Measurements from ENCODE around the gene SLC9A3. TPM values are rescaled to one million over a fixed set of nuclear protein-coding genes. Genes with fewer than 3 reads are reported as not detected.
"Not testable (repeated sequence)": the region's sequence is repeated elsewhere in the genome, so short reads cannot be mapped to it uniquely, and the experiment has no call there.

SLC9A3 gene
- total RNA-seq, 2 experiments from 2014 or later, result 2.3 to 2.5 TPM

DNA sequence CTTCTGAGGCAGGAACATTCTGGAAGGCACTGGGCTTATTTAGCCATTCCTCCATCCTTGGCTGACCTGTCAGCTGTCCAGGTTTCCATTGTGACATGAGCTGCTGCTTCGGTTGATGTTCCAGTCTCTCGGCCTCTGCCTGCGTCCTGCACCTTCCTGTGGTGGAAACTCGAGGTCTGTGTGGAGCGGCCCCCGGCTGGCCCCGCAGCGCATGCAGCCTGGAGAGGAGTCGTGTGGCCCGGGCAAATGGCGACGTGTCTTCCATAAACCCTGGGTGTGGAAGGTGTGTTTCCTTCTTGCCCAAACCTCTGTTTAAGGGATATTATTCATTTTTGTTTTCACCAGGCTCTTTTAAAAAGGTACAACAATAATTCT, 36.5 kb upstream of the SLC9A3 start:
- H3K4me1 ChIP-seq (ENCODE audit: insufficient read depth, low read length), result no peaks in the 10 kb centered on the region
- Mint-ChIP-seq H3K27ac (no peak overlapping the region), H3K36me3 (ENCODE audit: low read depth) (no peaks in the 10 kb centered on the region), H3K27me3 (peaks cover 16% of the 10 kb centered on the region), H3K4me3 (no peak overlapping the region), H3K4me1 (ENCODE audit: low read depth) (no peaks in the 10 kb centered on the region), H3K9me3 (no peaks in the 10 kb centered on the region)
- CTCF ChIA-PET, result no interaction called here
- ATAC-seq (ENCODE audit: poor library complexity) (no peak), DNase-seq (no peak)
- peaks cover 0 to 2% of the 10 kb centered on the region in 2 experiments for H3K9me3 ChIP-seq (ENCODE audit: control insufficient read depth in 1 of 2, insufficient read depth in 1 of 2, low read length in 2 of 2)
- H3K27ac ChIP-seq (ENCODE audit: low read depth in 1 of 2, low read length in 2 of 2), result no peak overlapping the region
- POLR2A ChIA-PET, result no interaction called here
- intact Hi-C loops (cut with DNase I, micrococcal nuclease), result no loop called here
- TF ChIP-seq, protein P1, sequence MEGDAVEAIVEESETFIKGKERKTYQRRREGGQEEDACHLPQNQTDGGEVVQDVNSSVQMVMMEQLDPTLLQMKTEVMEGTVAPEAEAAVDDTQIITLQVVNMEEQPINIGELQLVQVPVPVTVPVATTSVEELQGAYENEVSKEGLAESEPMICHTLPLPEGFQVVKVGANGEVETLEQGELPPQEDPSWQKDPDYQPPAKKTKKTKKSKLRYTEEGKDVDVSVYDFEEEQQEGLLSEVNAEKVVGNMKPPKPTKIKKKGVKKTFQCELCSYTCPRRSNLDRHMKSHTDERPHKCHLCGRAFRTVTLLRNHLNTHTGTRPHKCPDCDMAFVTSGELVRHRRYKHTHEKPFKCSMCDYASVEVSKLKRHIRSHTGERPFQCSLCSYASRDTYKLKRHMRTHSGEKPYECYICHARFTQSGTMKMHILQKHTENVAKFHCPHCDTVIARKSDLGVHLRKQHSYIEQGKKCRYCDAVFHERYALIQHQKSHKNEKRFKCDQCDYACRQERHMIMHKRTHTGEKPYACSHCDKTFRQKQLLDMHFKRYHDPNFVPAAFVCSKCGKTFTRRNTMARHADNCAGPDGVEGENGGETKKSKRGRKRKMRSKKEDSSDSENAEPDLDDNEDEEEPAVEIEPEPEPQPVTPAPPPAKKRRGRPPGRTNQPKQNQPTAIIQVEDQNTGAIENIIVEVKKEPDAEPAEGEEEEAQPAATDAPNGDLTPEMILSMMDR (IDR thresholded peaks at IDR 0.05), result no peak
- no peak overlapping the region for H3K4me3 ChIP-seq (ENCODE audit: low read length)
- no peaks in the 10 kb centered on the region for H3K36me3 ChIP-seq (ENCODE audit: insufficient read depth, low read length)
- H3K27me3 ChIP-seq (ENCODE audit: control insufficient read depth in 1 of 2, insufficient read depth in 2 of 2, low read length in 2 of 2), result peaks cover 0 to 15% of the 10 kb centered on the region in 2 experiments

DNA sequence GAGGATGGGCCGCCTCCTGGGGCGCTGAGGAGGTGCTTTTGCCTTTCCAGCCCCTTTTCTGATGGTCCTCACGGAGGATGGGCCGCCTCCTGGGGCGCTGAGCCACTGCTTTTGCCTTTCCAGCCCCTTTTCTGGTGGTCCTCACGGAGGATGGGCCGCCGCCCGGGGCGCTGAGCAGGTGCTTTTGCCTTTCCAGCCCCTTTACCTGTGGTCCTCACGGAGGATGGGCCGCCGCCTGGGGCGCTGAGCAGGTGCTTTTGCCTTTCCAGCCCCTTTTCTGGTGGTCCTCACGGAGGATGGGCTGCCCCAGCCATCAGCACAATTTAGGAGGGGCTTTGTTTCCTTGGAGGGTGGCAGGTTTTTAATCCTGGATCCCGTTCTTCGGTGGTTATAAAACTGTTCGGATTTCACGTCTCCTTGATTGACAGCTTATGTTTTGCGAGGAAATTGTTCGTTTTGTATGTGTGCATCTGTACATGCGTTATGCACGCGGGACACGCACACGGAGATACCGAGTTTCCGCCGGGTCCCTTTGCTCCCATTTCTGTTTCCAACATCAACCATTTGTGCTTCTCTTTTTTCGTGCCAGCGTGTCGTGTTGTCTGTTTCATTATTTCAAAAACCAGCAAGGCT, 34.7 kb upstream of the SLC9A3 start:
- DNase-seq, result no peak
- Histone ChIP-seq H3K36me3 (ENCODE audit: insufficient read depth, low read length) (no peaks in the 10 kb centered on the region), H3K4me3 (ENCODE audit: low read length) (no peak overlapping the region), H3K27me3 (ENCODE audit: control insufficient read depth in 1 of 2, insufficient read depth in 2 of 2, low read length in 2 of 2) (peaks cover 0 to 14% of the 10 kb centered on the region in 2 experiments), H3K4me1 (ENCODE audit: insufficient read depth, low read length) (no peaks in the 10 kb centered on the region), H3K27ac (ENCODE audit: low read depth in 1 of 2, low read length in 2 of 2) (no peak overlapping the region), H3K9me3 (ENCODE audit: control insufficient read depth in 1 of 2, insufficient read depth in 1 of 2, low read length in 2 of 2) (no peaks in the 10 kb centered on the region)
- Mint-ChIP-seq H3K9me3 (no peaks in the 10 kb centered on the region), H3K4me1 (ENCODE audit: low read depth) (no peaks in the 10 kb centered on the region), H3K27me3 (peaks cover 16% of the 10 kb centered on the region), H3K36me3 (ENCODE audit: low read depth) (no peaks in the 10 kb centered on the region), H3K27ac (no peak overlapping the region), H3K4me3 (no peak overlapping the region)
- intact Hi-C loops (cut with DNase I, micrococcal nuclease), result no loop called here
- ChIA-PET CTCF (no interaction called here), POLR2A (no interaction called here)
- TF ChIP-seq, protein P1 (IDR thresholded peaks at IDR 0.05), result no peak
- ATAC-seq (ENCODE audit: poor library complexity), result no peak

DNA sequence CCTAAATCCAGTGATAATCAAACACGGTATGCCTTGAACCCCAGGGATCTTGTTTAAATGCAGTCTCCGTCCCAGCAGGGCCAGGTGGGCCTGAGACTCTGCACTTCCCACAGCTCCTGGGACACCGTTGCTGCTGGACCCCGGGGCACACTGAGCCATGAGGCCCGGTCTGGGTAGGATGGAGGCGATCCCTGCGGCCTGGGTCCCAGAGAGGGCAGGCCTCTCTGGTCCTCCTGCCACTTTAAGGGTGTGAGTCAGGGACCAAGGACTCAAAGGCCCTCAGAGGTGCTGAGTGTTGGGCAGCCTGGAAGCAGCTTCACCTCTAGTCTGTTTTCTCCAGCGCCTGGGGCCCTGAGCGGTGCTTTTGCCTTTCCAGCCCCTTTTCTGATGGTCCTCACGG, 34.1 kb upstream of the SLC9A3 start:
- Histone ChIP-seq H3K4me3 (ENCODE audit: low read length) (no peak overlapping the region), H3K36me3 (ENCODE audit: insufficient read depth, low read length) (no peaks in the 10 kb centered on the region), H3K9me3 (ENCODE audit: control insufficient read depth in 1 of 2, insufficient read depth in 1 of 2, low read length in 2 of 2) (no peaks in the 10 kb centered on the region), H3K27ac (ENCODE audit: low read depth in 1 of 2, low read length in 2 of 2) (no peak overlapping the region), H3K27me3 (ENCODE audit: control insufficient read depth in 1 of 2, insufficient read depth in 2 of 2, low read length in 2 of 2) (peaks cover 0 to 14% of the 10 kb centered on the region in 2 experiments), H3K4me1 (ENCODE audit: insufficient read depth, low read length) (no peaks in the 10 kb centered on the region)
- Mint-ChIP-seq H3K36me3 (ENCODE audit: low read depth) (no peaks in the 10 kb centered on the region), H3K9me3 (no peaks in the 10 kb centered on the region), H3K27ac (no peak overlapping the region), H3K4me3 (no peak overlapping the region), H3K4me1 (ENCODE audit: low read depth) (no peaks in the 10 kb centered on the region), H3K27me3 (peaks cover 16% of the 10 kb centered on the region)
- TF ChIP-seq, protein P1 (IDR thresholded peaks at IDR 0.05), result no peak
- DNase-seq (no peak), ATAC-seq (ENCODE audit: poor library complexity) (no peak)
- CTCF ChIA-PET, result no interaction called here
- POLR2A ChIA-PET, result no interaction called here
- intact Hi-C loops (cut with DNase I, micrococcal nuclease), result no loop called here

DNA sequence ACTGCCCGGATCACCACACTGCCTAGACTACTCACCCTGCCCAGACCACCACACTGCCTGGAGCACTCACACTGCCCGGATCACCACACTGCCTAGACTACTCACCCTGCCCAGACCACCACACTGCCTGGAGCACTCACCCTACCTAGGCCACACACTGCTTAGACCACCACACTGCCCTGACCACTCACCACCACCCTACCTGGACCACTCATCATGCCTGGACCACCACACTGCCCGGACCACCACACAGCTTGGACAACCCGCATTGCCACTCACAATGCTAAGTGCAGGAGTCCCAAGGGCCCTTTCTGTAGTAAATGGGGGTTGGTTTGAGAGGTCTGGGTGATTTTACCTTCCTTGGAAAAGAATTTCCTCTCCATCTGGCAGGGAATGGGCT, 33.7 kb upstream of the SLC9A3 start:
- H3K27ac ChIP-seq (ENCODE audit: low read depth in 1 of 2, low read length in 2 of 2); H3K9me3 Mint-ChIP-seq; H3K4me3 ChIP-seq (ENCODE audit: low read length); H3K4me1 Mint-ChIP-seq (ENCODE audit: low read depth); ATAC-seq (ENCODE audit: poor library complexity); H3K9me3 ChIP-seq (ENCODE audit: control insufficient read depth in 1 of 2, insufficient read depth in 1 of 2, low read length in 2 of 2); POLR2A ChIA-PET; H3K36me3 ChIP-seq (ENCODE audit: insufficient read depth, low read length); intact Hi-C loops (cut with DNase I, micrococcal nuclease); DNase-seq; CTCF ChIA-PET; H3K4me3 Mint-ChIP-seq; H3K36me3 Mint-ChIP-seq (ENCODE audit: low read depth); H3K4me1 ChIP-seq (ENCODE audit: insufficient read depth, low read length); H3K27ac Mint-ChIP-seq: not testable (repeated sequence)
- peaks cover 16% of the 10 kb centered on the region for H3K27me3 Mint-ChIP-seq
- peaks cover 0 to 14% of the 10 kb centered on the region in 2 experiments for H3K27me3 ChIP-seq (ENCODE audit: control insufficient read depth in 1 of 2, insufficient read depth in 2 of 2, low read length in 2 of 2)
